Breast epithelium (tissue), 3 donors: ENCODE measurements around the gene MTERF4.

Experiments
- CTCF ChIP-seq, 3 donors: fragments of 450-650 bp; IDR thresholded peaks; one replicate each; pipeline ENCODE4 v1.5.1; 2016 to 2017; ENCODE audit warnings: antibody characterized with exemption in 3 of 3, mild to moderate bottlenecking in 3 of 3, moderate library complexity in 3 of 3
- POLR2AphosphoS5 ChIP-seq, 3 donors: sonication (generic); formaldehyde crosslinking; IDR thresholded peaks; one replicate each; pipeline ENCODE4 v1.6.1; 2017; ENCODE audit warnings: antibody characterized with exemption in 3 of 3

DNA sequence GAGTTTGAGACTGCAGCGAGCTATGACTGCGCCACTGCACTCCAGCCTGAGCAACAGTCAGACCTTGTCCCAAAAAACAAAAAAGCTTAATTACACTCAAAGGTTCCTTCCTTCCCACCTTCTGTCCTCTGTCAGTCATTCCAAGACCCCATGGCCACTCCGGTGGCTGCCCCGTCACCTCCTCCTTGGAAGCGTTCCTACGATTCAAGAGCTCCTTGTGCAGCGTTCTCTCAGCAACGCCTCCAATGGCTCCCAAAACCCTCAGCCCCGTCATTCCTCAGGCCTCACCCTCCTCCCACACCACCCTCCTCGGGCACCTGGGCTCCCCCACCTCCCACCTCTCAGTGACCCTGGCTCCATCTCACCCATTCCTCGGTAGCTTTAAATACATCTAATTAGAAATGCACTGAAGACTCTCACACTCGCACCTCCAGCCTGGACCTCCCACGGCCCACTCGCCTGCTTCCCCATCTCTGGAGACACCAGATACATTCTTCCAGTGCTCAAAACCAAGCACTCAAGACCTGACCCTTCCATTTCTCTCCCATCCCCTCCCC is 39.2 kb upstream of the MTERF4 start:
- TF ChIP-seq CTCF (IDR thresholded peaks at IDR 0.05), result no peak
- TF ChIP-seq POLR2AphosphoS5 (IDR thresholded peaks at IDR 0.05), result no peak
